GM12864 (cell line): ENCODE results near the gene UNCX.

Source experiments
- DNase-seq: peaks from one replicate; pipeline ENCODE4 v3.0.0-alpha.2; 2011; ENCODE audit warnings: low read depth
- H3K4me3 ChIP-seq: 2 replicates; pipeline ENCODE4 v1.5.1; 2011; ENCODE audit warnings: mild to moderate bottlenecking, low read depth, low read length, control low read depth
- TF ChIP-seq, protein P1 (sequence below): IDR thresholded peaks from 2 replicates; pipeline ENCODE4 v1.5.1; 2011; ENCODE audit warnings: low read depth, mild to moderate bottlenecking, moderate library complexity, low read length, control low read depth, inconsistent platforms; ENCODE audit errors: missing control alignments

UNCX gene

DNA sequence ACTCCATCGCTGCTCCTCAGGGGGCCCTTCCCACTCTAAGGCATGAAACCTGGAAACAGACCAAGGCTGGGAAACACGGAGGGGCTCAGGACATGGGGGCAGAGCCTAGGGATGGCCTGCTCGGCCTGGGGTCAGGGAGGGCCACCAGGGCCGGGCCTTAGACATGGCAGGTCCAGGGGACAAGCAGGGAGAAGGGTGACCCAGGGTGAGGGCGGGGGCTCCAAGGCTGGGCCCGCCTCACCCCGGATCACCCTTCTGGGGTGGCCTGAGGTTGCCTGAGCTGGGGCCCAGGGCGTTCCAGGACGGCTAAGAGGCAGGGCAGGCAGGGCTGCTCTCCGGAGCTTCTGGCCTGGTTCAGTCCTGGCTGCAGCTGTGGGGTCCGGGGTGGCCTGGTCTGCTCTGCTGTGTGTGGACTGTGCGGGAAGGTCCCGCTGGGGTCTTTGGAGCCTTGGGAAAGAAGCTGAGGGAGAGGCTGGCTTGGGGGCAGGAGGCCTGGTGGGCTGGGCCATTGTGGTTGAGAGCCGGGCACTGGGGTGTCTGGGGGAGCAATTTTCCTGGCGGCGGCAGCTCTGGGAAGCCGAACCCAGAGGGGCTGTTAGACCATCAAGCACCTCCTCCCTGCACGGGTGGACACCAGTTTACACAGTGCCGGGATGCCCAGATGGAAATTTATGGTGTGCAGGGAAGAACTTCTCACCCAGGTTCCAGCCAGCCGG is 52.2 kb downstream of the UNCX start:
- DNase-seq = no peak
- TF ChIP-seq, protein P1, sequence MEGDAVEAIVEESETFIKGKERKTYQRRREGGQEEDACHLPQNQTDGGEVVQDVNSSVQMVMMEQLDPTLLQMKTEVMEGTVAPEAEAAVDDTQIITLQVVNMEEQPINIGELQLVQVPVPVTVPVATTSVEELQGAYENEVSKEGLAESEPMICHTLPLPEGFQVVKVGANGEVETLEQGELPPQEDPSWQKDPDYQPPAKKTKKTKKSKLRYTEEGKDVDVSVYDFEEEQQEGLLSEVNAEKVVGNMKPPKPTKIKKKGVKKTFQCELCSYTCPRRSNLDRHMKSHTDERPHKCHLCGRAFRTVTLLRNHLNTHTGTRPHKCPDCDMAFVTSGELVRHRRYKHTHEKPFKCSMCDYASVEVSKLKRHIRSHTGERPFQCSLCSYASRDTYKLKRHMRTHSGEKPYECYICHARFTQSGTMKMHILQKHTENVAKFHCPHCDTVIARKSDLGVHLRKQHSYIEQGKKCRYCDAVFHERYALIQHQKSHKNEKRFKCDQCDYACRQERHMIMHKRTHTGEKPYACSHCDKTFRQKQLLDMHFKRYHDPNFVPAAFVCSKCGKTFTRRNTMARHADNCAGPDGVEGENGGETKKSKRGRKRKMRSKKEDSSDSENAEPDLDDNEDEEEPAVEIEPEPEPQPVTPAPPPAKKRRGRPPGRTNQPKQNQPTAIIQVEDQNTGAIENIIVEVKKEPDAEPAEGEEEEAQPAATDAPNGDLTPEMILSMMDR = no peak
- no peak overlapping the region for H3K4me3 ChIP-seq

DNA sequence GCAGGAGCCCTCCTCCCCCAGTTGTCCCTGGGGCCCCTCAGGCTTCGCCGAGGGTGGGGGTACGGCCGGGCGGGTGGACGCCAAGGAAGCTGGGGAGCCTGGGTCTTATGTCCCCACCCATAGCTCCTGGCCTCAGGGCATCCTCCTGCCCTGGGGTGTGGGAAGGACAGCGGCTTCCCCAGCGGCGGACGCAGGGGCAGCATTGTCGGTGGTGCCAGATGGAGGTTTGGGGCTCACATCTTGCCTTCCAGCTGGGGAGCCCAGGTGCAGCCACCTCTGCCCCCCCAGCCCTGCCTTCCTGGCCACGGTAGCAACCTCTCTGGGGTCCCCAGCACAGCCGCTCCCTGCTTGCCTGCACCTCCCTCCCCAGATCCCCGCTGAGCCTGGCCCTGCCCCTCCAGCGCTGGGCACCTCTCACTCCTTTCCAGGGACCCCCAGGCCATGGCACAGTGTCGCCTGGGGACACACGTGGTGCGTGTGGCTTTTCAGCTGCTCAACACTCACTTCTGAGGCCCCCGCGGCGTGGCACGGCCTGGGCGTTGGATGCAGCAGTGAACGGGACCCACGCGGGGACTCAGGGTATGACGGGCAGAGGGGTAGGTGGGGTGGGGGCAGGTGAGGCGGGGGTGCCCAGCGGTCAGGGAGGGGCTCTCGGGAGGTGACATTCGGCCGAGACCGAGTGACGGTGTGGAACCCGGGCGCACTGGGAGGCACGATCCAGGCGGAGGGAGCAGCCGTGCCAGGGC is 53.1 kb downstream of the UNCX start:
- TF ChIP-seq, protein P1 = no peak
- H3K4me3 ChIP-seq = no peak overlapping the region
- no peak for DNase-seq
